Type B pancreatic cell (in vitro differentiated cells): ENCODE data around the gene WDFY4. TPM values are rescaled to one million over a fixed set of nuclear protein-coding genes. Genes with fewer than 3 reads are reported as not detected.

Experiments used
- DNase-seq: peaks from one replicate; pipeline ENCODE4 v3.0.0; 2021; ENCODE audit warnings: mixed read lengths; ENCODE audit not compliant: unreplicated experiment; ENCODE audit errors: extremely low spot score
- H3K27ac Mint-ChIP-seq: 2 replicates; pipeline ENCODE4 v1.8.0; 2021; ENCODE audit warnings: mild to moderate bottlenecking, mixed read lengths
- H3K27me3 Mint-ChIP-seq: 2 replicates; pipeline ENCODE4 v1.8.0; 2021; ENCODE audit warnings: mixed read lengths
- H3K36me3 Mint-ChIP-seq: 2 replicates; pipeline ENCODE4 v1.8.0; 2021; ENCODE audit warnings: mixed read lengths
- H3K4me1 Mint-ChIP-seq: one replicate; pipeline ENCODE4 v1.8.0; 2021; ENCODE audit warnings: mixed read lengths; ENCODE audit not compliant: unreplicated experiment
- H3K4me3 Mint-ChIP-seq: 2 replicates; pipeline ENCODE4 v1.8.0; 2021; ENCODE audit warnings: mild to moderate bottlenecking, mixed read lengths
- H3K9me3 Mint-ChIP-seq: 2 replicates; pipeline ENCODE4 v1.8.0; 2021; ENCODE audit warnings: mixed read lengths
- total RNA-seq: library from RNA; stranded (reverse); gene quantifications from 2 replicates; pipeline ENCODE4 v1.2.1, GENCODE V29; 2021; ENCODE audit warnings: low replicate concordance
- TF ChIP-seq, protein P1 (sequence below): fragments of 200-600 bp; sonication (generic); conservative IDR thresholded peaks from 2 replicates; pipeline ENCODE4 v1.5.0; 2021; ENCODE audit warnings: antibody characterized with exemption, mild to moderate bottlenecking

WDFY4 gene
- total RNA-seq, 1 donor from 2014 or later, result 0.05 TPM

DNA sequence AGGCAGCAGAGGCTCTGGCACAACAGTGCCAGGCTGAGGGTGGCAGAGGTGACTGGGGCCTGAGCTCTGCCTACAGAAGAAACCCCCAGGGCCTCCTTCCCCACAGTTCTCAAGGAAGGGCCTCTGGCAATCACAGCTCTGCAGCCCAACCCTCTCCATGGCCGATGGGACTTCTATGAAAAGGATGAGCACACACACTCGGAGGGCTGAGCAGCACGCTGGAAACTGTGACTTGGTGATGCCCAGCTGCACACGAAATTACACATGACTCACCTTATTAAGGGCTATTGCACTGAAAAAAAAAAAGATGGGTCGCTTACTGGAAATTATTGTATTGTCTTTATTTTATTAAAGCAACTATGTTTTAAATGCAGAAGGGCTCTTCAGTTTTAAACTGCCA, 297.9 kb downstream of the WDFY4 start:
- H3K4me3 Mint-ChIP-seq, result no peak overlapping the region
- H3K9me3 Mint-ChIP-seq, result no peaks in the 10 kb centered on the region
- H3K36me3 Mint-ChIP-seq, result no peaks in the 10 kb centered on the region
- H3K4me1 Mint-ChIP-seq, result no peaks in the 10 kb centered on the region
- peaks cover 16% of the 10 kb centered on the region for H3K27me3 Mint-ChIP-seq
- H3K27ac Mint-ChIP-seq, result no peak overlapping the region
- TF ChIP-seq, protein P1, sequence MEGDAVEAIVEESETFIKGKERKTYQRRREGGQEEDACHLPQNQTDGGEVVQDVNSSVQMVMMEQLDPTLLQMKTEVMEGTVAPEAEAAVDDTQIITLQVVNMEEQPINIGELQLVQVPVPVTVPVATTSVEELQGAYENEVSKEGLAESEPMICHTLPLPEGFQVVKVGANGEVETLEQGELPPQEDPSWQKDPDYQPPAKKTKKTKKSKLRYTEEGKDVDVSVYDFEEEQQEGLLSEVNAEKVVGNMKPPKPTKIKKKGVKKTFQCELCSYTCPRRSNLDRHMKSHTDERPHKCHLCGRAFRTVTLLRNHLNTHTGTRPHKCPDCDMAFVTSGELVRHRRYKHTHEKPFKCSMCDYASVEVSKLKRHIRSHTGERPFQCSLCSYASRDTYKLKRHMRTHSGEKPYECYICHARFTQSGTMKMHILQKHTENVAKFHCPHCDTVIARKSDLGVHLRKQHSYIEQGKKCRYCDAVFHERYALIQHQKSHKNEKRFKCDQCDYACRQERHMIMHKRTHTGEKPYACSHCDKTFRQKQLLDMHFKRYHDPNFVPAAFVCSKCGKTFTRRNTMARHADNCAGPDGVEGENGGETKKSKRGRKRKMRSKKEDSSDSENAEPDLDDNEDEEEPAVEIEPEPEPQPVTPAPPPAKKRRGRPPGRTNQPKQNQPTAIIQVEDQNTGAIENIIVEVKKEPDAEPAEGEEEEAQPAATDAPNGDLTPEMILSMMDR, result no peak
- no peak for DNase-seq

DNA sequence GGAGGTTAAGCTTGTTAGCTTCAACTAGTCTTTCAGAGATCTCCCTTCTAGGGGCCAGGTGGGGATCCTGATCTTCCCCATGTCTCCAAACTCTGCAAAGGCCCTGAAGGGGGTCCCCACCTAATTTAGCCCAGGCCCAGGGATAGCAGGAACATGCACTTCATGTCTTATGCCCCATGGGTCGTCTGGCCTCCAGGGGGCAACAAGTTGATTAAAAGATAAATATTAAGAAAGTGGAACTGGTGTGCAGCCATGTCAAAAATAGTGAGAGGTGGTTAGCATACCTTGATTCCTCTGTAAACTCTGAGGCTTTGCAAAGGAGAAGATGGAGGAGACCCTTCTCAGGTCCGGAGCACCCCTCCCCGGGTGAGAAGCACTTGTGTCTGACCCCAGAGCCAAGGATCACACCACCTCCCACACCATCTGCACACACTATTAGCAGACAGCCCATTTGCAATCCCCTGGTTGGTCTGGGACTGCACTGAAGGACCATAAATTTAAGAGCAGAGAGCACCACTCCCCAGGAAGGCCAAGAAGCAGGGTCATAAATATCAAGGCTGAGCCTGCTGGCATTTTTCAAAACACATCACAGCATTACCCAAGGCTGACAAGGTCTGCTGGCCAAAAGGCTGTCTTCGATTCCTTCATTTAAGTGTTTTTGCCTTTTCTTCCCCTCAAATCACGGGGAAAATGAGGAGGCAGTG, 299.1 kb downstream of the WDFY4 start:
- Mint-ChIP-seq H3K27ac (no peak overlapping the region), H3K36me3 (no peaks in the 10 kb centered on the region), H3K9me3 (no peaks in the 10 kb centered on the region), H3K4me3 (no peak overlapping the region), H3K4me1 (peaks cover 3% of the 10 kb centered on the region), H3K27me3 (peaks cover 11% of the 10 kb centered on the region)
- TF ChIP-seq, protein P1, result no peak
- DNase-seq, result no peak

DNA sequence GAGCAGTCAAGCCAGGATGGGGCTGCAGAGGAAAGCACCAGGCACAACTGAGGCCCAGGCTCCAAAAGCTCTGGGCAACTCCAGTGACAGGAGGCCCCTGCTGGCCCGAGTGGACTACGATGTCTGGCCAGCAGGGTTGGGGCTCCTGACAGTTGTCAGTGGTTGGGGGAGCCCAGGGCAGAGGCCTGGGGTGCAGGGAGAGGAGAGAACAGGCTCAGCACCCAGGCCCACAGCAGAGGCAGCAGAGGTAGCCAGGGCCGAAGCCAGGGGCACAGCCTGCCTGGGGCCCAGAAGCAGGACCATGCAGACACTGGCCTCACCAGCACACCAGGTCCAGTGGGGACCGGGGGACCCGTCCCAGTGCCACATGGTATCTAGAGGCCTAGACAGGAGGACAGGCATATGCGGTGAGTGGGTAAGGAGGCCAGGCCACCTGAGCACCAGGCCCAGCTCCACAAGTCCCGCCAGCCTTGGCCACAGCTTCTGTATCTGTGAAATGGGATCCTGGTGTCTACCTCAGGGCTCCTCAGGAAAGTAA, 301.0 kb downstream of the WDFY4 start:
- TF ChIP-seq, protein P1, result no peak
- H3K4me1 Mint-ChIP-seq, result peaks cover 3% of the 10 kb centered on the region
- H3K9me3 Mint-ChIP-seq, result no peaks in the 10 kb centered on the region
- no peak for DNase-seq
- peaks cover 7% of the 10 kb centered on the region for H3K27me3 Mint-ChIP-seq
- no peak overlapping the region for H3K27ac Mint-ChIP-seq
- no peak overlapping the region for H3K4me3 Mint-ChIP-seq
- H3K36me3 Mint-ChIP-seq, result no peaks in the 10 kb centered on the region

DNA sequence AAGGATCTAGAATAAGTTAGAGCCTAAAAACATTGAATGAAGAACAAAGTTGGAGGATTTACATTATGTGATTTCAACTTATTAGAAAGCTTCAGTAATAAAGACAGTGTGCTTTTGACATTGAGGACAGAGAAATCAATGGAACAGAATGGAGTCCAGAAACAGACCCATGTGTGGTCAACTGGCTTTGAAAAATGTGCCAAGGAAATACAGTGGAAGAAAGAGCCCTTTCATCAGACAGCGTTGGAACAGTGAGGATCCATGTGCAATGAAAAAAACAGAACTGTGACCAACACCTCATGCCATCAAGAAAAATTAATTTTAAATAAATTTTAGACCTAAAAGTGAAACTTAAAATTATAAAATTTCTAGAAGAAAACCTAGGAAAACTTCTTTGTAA, 305.6 kb downstream of the WDFY4 start:
- H3K27me3 Mint-ChIP-seq, result peaks cover 8% of the 10 kb centered on the region
- TF ChIP-seq, protein P1, result no peak
- no peak overlapping the region for H3K27ac Mint-ChIP-seq
- no peaks in the 10 kb centered on the region for H3K9me3 Mint-ChIP-seq
- peaks cover 3% of the 10 kb centered on the region for H3K4me1 Mint-ChIP-seq
- H3K36me3 Mint-ChIP-seq, result no peaks in the 10 kb centered on the region
- no peak overlapping the region for H3K4me3 Mint-ChIP-seq
- DNase-seq, result no peak

DNA sequence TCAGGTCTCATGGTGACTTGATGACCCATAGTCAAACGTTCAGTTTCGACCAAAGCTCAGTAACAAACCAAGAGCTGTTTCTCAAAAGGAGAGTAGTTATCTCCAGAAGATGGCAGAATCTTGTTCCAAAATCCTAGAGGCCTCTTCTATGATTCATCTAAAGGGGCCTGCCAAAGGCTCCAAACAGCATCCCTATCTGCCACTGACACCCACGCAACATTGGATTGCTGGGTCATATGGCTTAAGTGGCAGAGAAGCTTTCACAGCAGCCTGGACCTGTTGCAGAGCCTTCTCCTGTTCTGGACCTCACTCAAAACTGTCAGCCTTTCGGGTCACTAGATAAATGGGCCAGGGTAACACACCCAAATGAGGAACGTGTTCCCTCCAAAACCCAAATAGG, 309.0 kb downstream of the WDFY4 start:
- no peak overlapping the region for H3K27ac Mint-ChIP-seq
- H3K9me3 Mint-ChIP-seq, result no peaks in the 10 kb centered on the region
- no peak overlapping the region for H3K4me3 Mint-ChIP-seq
- DNase-seq, result no peak
- no peaks in the 10 kb centered on the region for H3K36me3 Mint-ChIP-seq
- H3K4me1 Mint-ChIP-seq, result no peaks in the 10 kb centered on the region
- peaks cover 11% of the 10 kb centered on the region for H3K27me3 Mint-ChIP-seq
- TF ChIP-seq, protein P1, result no peak
